Posterior cingulate gyrus (tissue), 11 donors: ENCODE data around the gene C5orf15.

ENCODE experiments used
- DNase-seq, 10 donors: peaks; one replicate each; pipeline versions ENCODE4 v3.0.0 to v3.0.0-alpha.2; 2020 to 2021; ENCODE audit warnings: mixed read lengths in 3 of 10
- intact Hi-C: fragments of 100-400 bp; cut with DNase I; formaldehyde crosslinking; loops from one replicate; pipeline ENCODE4 v1.15.1; 2023

Gene C5orf15

GRCh38 chr5:133910571-133910970, 57.9 kb downstream of the C5orf15 start:
- intact Hi-C loops, result no loop called here
- no peak for DNase-seq

- intact Hi-C loops, result no loop called here
- no peak for DNase-seq
Measured at GRCh38 chr5:133909603-133910002, 58.8 kb downstream of the C5orf15 start.

GRCh38 chr5:133907075-133907474, 61.4 kb downstream of the C5orf15 start:
- DNase-seq, result peak in 3 of 10 donors; percentile 40 to 48 (median 44)
- intact Hi-C loops, result no loop called here

- intact Hi-C loops, result no loop called here
- peak in 1 of 10 donors; percentile 19 for DNase-seq
Measured at GRCh38 chr5:133906303-133906702, 62.1 kb downstream of the C5orf15 start.
